ENCODE measurements around the gene SPAG17.

The SPAG17 gene

GRCh38 chr1:118159569-118159968 is 25.5 kb downstream of the SPAG17 start:
- no peaks in the 10 kb centered on the region for H3K36me3 ChIP-seq
- no peaks in the 10 kb centered on the region for H3K27me3 ChIP-seq
- no peaks in the 10 kb centered on the region for H3K4me1 ChIP-seq
- no peak for TF ChIP-seq CTCF (IDR thresholded peaks at IDR 0.05; ENCODE audit: low read depth, low read length)
- no peak overlapping the region for H3K4me3 ChIP-seq (ENCODE audit: low read depth, low read length)
- H3K9me3 ChIP-seq = no peaks in the 10 kb centered on the region
- DNase-seq = no peak

- DNase-seq = no peak
- H3K36me3 ChIP-seq = no peaks in the 10 kb centered on the region
- TF ChIP-seq CTCF (IDR thresholded peaks at IDR 0.05; ENCODE audit: low read depth, low read length) = no peak
Measured at GRCh38 chr1:118158924-118159323, 26.1 kb downstream of the SPAG17 start.

GRCh38 chr1:118157506-118157905 is 27.5 kb downstream of the SPAG17 start:
- Histone ChIP-seq H3K27me3 (no peaks in the 10 kb centered on the region), H3K4me1 (no peaks in the 10 kb centered on the region), H3K9me3 (no peaks in the 10 kb centered on the region), H3K4me3 (ENCODE audit: low read depth, low read length) (no peak overlapping the region), H3K36me3 (no peaks in the 10 kb centered on the region)
- TF ChIP-seq CTCF (IDR thresholded peaks at IDR 0.05; ENCODE audit: low read depth, low read length) = no peak
- no peak for DNase-seq

More at GRCh38 chr1:118158924-118159323, 26.1 kb downstream of the SPAG17 start:
- no peaks in the 10 kb centered on the region for H3K9me3 ChIP-seq
- no peaks in the 10 kb centered on the region for H3K4me1 ChIP-seq
- H3K4me3 ChIP-seq (ENCODE audit: low read depth, low read length) = no peak overlapping the region
- H3K27me3 ChIP-seq = no peaks in the 10 kb centered on the region

GRCh38 chr1:118155106-118155505 is 29.9 kb downstream of the SPAG17 start:
- Histone ChIP-seq H3K36me3 (no peaks in the 10 kb centered on the region), H3K9me3 (no peaks in the 10 kb centered on the region), H3K27me3 (no peaks in the 10 kb centered on the region), H3K4me3 (ENCODE audit: low read depth, low read length) (no peak overlapping the region), H3K4me1 (no peaks in the 10 kb centered on the region)
- TF ChIP-seq CTCF (IDR thresholded peaks at IDR 0.05; ENCODE audit: low read depth, low read length) = no peak
- DNase-seq = no peak

GRCh38 chr1:118154220-118154619 is 30.8 kb downstream of the SPAG17 start:
- Histone ChIP-seq H3K4me1 (no peaks in the 10 kb centered on the region), H3K9me3 (no peaks in the 10 kb centered on the region), H3K36me3 (no peaks in the 10 kb centered on the region), H3K27me3 (0 out of 2 replicates have a peak, but pooled peaks cover 3% of the 10 kb centered on the region), H3K4me3 (ENCODE audit: low read depth, low read length) (no peak overlapping the region)
- peak; percentile 29; the same call in 1 of the 2 replicates for TF ChIP-seq CTCF (IDR thresholded peaks at IDR 0.05; ENCODE audit: low read depth, low read length)
- DNase-seq = no peak

- DNase-seq = peak; percentile 52
- Histone ChIP-seq H3K4me1 (no peaks in the 10 kb centered on the region), H3K36me3 (no peaks in the 10 kb centered on the region), H3K27me3 (0 out of 2 replicates have a peak, but pooled peaks cover 3% of the 10 kb centered on the region), H3K9me3 (no peaks in the 10 kb centered on the region; the same call in 1 of the 2 replicates), H3K4me3 (ENCODE audit: low read depth, low read length) (no peak overlapping the region)
- peak; percentile 90 for TF ChIP-seq CTCF (IDR thresholded peaks at IDR 0.05; ENCODE audit: low read depth, low read length)
Measured at GRCh38 chr1:118151312-118151937, 33.6 kb downstream of the SPAG17 start.

Data from BE2C (cell line).